Measurements from ENCODE around the gene TMEM169.

Gene TMEM169

DNA sequence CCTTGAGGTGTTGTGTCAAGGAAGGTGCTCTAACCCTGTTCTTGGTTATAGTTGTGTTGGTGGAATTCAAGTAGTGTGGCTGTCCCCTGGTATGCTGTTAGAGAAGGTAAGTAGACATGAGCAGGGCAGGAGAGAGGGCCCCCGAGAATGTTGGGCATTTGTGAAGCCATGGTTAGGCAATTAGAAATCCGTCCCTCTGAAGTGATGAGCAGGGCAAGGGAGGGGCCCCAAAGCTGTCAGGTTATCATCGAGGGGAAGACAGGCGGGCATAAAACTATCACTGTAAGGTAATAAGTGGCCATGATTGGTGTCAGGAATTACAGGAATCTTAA is 32.6 kb downstream of the TMEM169 start:
- TF ChIP-seq CTCF (IDR thresholded peaks at IDR 0.05) = no peak
- H3K27ac ChIP-seq = no peak overlapping the region
- no peak for DNase-seq (ENCODE audit: low spot score)
- peak overlapping the region; percentile 70 for H3K4me3 ChIP-seq

DNA sequence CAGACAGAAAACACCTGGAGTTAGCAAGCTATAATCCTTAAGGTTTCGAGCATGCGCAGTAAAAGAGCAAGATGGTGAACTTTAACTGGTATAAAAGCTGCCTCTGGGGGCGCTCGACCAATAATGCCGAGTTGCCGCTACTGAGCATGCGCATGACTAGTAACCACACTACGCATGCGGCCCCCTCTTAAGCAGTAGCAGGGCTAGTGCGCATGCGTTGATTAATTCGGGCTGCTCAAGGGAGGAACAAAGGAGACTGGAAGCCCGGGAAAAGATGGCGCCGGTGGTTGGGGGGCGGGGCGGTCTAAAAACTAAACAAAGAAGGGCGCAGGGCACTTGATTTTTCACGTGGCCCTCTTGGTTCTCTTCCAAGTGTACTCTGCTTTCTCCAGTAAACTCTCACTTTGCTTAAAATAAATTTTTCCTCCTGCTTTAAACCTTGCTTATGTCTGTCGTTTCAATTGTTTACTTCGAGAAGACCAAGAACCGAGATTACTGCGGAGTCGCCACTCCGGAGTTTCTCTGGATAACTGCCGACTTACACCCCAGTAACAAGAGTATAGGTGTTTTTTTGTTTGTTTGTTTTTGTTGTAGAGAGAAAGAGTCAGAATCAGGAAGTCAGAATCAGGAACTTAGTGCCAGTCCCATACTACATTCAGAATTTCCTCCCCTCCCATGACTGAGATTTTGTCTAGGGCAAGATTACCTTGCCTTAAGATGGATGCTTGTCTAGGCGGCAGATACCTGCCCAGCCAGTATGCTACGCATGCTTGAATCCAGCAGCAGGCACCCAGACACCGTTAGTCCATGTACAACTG is 33.2 kb downstream of the TMEM169 start:
- peak; percentile 98 for DNase-seq (ENCODE audit: low spot score)
- TF ChIP-seq CTCF (IDR thresholded peaks at IDR 0.05) = peak; percentile 42
- peak overlapping the region; percentile 57 to 75 for H3K27ac ChIP-seq
- H3K4me3 ChIP-seq = peak overlapping the region; percentile 70

GRCh38 chr2:216116418-216116817 is 34.7 kb downstream of the TMEM169 start:
- TF ChIP-seq CTCF (IDR thresholded peaks at IDR 0.05) = no peak
- Histone ChIP-seq H3K27ac (no peak overlapping the region), H3K4me3 (no peak overlapping the region)
- no peak for DNase-seq (ENCODE audit: low spot score)

GRCh38 chr2:216117561-216118340 is 36.0 kb downstream of the TMEM169 start:
- no peak for DNase-seq (ENCODE audit: low spot score)
- TF ChIP-seq CTCF (IDR thresholded peaks at IDR 0.05) = no peak
- H3K27ac ChIP-seq = no peak overlapping the region
- no peak overlapping the region for H3K4me3 ChIP-seq

- Histone ChIP-seq H3K27ac (no peak overlapping the region), H3K4me3 (no peak overlapping the region)
- no peak for DNase-seq (ENCODE audit: low spot score)
- no peak for TF ChIP-seq CTCF (IDR thresholded peaks at IDR 0.05)
Measured at GRCh38 chr2:216118474-216118873, 36.8 kb downstream of the TMEM169 start.

DNA sequence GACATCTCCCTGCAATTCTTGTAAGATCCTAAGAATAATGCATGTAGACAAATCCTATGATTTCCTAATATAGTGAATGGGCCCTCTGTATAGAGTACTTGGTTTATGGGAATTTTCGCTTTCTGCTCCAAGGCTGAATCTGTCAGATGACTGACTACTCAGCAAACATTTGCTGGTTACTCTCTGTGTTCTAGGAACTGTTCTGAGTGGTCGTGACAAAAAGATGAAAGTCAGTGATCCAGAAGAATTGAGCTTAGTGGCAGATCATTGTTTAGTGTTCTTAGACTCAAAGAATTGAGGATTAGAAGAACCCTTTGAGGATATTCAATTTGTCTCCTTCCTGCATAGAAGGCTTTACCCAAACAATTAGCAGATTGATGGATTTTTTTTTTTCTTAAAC is 37.4 kb downstream of the TMEM169 start:
- H3K4me3 ChIP-seq = no peak overlapping the region
- no peak for DNase-seq (ENCODE audit: low spot score)
- no peak overlapping the region for H3K27ac ChIP-seq
- no peak for TF ChIP-seq CTCF (IDR thresholded peaks at IDR 0.05)

DNA sequence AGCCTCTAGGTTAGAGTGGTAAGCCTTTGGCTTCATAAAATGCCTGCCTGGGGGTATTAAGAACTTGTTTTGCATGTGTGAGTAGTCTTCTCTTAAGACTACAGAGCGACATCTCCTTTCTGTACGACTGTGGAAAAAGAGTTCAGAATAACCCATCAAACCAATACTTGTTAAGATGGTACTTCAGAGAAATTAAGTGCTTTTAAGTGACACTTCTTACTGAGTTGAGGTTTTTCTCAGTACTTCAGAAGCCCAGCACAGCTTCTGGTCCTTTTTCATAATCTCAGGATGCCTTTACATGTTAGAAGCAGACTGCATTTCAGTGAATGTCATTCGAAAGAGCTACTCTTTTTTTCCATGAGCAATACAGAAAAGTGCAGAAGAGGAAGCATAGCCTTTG is 38.3 kb downstream of the TMEM169 start:
- no peak for DNase-seq (ENCODE audit: low spot score)
- no peak overlapping the region for H3K27ac ChIP-seq
- no peak overlapping the region for H3K4me3 ChIP-seq
- no peak for TF ChIP-seq CTCF (IDR thresholded peaks at IDR 0.05)
